Measurements from ENCODE around the gene MATN3. TPM values are rescaled to one million over a fixed set of nuclear protein-coding genes. Genes with fewer than 3 reads are reported as not detected.
A peak's percentile ranks its signal among the peaks of the same experiment; 100 is the strongest.
"Not testable (repeated sequence)": the region's sequence is repeated elsewhere in the genome, so short reads cannot be mapped to it uniquely, and the experiment has no call there.

Gene MATN3
- total RNA-seq, 1 donor from 2014 or later, result not detected

DNA sequence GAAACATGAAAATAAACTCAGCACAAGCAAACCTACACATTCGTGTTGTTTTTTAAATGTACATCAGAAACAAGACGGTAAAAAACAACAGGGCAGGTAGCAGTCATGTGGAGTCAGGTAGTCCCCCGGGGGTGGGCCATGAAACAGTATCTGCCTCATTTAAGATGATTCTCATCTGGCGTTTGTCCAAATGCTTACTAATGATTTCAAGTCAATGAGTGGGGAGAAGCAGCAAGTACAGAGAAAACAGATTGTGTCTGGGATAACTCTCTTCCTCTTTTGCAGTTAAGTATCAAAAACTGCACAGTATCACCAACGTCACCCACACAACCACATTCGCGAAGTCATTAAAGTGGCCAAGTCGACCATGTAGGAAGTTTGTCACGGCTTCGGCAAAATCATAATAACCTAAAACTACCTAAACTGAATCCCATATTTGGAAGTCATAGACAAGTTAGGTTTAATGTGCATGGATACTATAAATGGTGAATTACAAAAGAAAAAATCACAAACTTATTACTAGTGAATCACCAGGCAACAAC is 37.7 kb upstream of the MATN3 start:
- no peak overlapping the region for H3K27ac Mint-ChIP-seq
- DNase-seq (ENCODE audit: low spot score), result no peak
- intact Hi-C loops (cut with micrococcal nuclease), result loop anchor here (1.0 to 5.0 kb wide), 5 partner anchors 301 to 773 kb away; partner anchors contain the start of genes HS1BP3 and LDAH
- H3K4me1 Mint-ChIP-seq (ENCODE audit: low read depth), result peaks cover 26% of the 10 kb centered on the region
- H3K9me3 Mint-ChIP-seq, result no peaks in the 10 kb centered on the region
- peaks cover 5% of the 10 kb centered on the region for H3K27me3 Mint-ChIP-seq (ENCODE audit: insufficient read depth)
- no peaks in the 10 kb centered on the region for H3K36me3 Mint-ChIP-seq (ENCODE audit: low read depth)
- no peak overlapping the region for H3K4me3 Mint-ChIP-seq

DNA sequence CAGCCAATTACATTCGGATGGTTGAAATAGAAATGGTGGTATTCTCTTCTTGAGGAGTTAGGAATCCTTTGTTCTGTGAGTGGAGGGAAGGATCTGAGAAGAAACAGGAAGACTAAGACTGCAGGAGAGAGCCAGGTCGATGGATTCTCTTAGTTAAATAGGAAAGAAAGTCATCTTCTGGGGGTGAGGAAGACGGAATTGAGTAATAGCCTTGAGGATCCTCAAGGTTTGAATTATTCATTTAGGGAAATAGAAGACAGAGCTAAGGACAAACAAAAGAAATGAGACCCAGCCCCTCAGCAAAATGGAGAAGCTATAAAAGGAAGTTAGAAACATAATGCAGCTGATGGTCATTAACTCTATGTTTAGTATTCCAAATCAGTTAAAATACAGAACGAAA is 37.2 kb upstream of the MATN3 start:
- no peaks in the 10 kb centered on the region for H3K36me3 Mint-ChIP-seq (ENCODE audit: low read depth)
- no peak for DNase-seq (ENCODE audit: low spot score)
- no peak overlapping the region for H3K4me3 Mint-ChIP-seq
- no peaks in the 10 kb centered on the region for H3K9me3 Mint-ChIP-seq
- H3K27ac Mint-ChIP-seq, result no peak overlapping the region
- peaks cover 26% of the 10 kb centered on the region for H3K4me1 Mint-ChIP-seq (ENCODE audit: low read depth)
- no peaks in the 10 kb centered on the region for H3K27me3 Mint-ChIP-seq (ENCODE audit: insufficient read depth)
- intact Hi-C loops (cut with micrococcal nuclease), result loop anchor here (1.0 to 5.0 kb wide), 5 partner anchors 302 to 773 kb away; partner anchors contain the start of genes HS1BP3 and LDAH

DNA sequence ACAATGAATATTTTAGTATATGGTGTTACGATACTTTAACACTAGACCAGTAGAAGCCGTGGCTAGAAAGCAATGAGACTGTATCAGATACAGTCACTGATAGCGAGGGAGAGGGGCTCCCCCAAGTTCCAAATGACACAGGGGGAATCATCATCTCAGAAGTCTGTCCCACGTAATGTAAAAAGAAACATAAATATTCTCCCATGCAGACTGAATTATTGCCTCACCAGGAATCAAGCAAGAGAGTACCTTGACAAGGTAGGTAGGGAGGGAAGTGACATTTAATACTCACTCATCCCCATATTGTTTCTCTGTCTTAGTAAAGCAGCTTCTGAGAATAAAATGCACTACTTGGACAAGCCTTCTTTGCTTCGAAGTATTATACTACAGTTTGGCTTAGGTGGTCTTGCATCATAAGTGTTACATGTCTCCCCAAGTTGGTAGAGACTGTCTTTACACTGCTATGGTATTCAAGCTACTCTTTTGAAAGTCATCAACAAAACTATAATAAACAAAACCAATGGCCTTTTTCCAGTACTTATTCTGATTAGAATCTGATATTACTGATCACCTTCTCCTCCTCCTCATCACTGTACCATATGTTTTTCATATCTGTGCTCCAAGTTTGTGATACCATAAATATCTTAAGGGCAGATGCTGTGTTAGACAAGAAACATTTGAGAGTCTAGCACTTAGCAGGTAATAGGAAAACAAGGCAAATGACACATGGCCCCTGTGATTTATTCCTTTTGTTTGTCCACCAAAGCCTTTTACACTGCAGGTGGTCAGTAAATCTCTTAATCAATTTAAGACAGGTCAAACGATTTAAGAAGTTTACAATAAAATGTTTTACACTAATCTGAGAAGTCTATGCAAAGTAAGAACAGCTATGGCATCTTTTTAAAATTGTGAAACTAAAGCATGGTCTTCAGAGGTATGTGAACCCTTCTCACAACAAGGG is 36.3 kb upstream of the MATN3 start:
- intact Hi-C loops (cut with micrococcal nuclease), result no loop called here
- H3K4me3 Mint-ChIP-seq, result no peak overlapping the region
- no peaks in the 10 kb centered on the region for H3K27me3 Mint-ChIP-seq (ENCODE audit: insufficient read depth)
- no peak for DNase-seq (ENCODE audit: low spot score)
- no peaks in the 10 kb centered on the region for H3K9me3 Mint-ChIP-seq
- no peak overlapping the region for H3K27ac Mint-ChIP-seq
- no peaks in the 10 kb centered on the region for H3K36me3 Mint-ChIP-seq (ENCODE audit: low read depth)
- peaks cover 26% of the 10 kb centered on the region for H3K4me1 Mint-ChIP-seq (ENCODE audit: low read depth)

DNA sequence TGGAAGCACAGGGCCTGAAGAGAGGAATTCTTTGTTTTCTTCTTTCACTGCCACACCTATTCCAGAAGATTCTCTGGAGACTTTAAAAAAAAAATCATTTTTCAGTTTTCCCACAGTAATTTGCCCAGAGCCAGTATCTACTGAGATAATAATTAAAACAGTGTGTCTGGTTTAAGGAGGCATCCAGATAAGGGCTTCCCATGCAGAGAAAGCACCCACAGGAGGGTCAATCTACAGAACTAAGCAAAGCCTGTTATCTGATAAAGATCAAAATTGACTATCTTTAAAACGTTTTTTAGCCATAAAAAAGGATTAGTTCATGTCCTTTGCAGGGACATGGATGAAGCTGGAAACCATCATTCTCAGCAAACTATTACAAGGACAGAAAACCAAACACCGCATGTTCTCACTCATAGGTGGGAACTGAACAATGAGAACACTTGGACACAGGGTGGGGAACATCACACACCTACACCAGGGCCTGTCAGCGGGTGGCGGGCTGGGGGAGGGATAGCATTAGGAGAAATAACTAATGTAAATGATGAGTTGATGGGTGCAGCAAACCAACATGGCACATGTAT is 33.3 kb upstream of the MATN3 start:
- H3K27ac Mint-ChIP-seq; DNase-seq (ENCODE audit: low spot score); H3K27me3 Mint-ChIP-seq (ENCODE audit: insufficient read depth); H3K36me3 Mint-ChIP-seq (ENCODE audit: low read depth); intact Hi-C loops (cut with micrococcal nuclease); H3K4me3 Mint-ChIP-seq; H3K9me3 Mint-ChIP-seq: not testable (repeated sequence)
- H3K4me1 Mint-ChIP-seq (ENCODE audit: low read depth), result peaks cover 26% of the 10 kb centered on the region

DNA sequence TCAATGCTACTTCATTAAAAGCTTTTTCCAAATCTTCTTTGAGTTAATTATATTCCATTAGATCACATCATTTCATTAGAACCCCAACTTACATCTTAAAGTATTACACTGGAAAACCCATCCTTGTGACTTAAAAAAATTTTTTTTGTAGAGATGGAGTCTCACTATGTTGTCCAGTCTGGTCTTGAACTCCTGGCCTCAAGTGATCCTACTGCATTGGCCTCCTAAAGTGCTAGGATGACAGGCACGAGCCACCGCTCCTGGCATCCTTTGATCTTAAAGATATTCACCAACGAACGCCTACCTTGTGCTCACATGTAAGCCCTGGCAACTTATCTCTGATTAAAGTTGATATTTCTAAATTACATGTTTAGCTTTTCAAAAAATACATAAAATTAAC is 32.3 kb upstream of the MATN3 start:
- H3K9me3 Mint-ChIP-seq, result no peaks in the 10 kb centered on the region
- intact Hi-C loops (cut with micrococcal nuclease), result no loop called here
- H3K27ac Mint-ChIP-seq, result no peak overlapping the region

DNA sequence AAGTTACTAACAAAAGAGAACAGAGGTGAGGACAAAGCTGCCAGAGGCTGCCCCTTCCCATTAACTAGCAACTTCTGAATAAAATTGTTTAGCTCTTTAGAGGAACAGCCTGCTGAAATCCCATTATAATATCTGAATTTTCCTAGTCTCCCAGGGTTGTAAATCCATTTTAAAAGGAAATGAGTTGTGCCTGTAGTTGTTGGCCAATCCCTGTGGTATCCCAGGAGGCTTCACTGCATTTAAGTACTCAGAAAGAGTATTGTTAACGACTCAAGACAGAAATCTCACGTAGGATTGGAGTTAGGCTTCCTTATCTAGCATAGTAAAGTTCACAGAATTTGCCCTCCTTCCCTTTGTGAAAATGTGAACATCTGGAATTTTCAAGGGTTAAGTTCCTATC is 30.1 kb upstream of the MATN3 start:
- intact Hi-C loops (cut with micrococcal nuclease), result no loop called here
- no peak for DNase-seq (ENCODE audit: low spot score)
- Mint-ChIP-seq H3K27me3 (ENCODE audit: insufficient read depth) (no peaks in the 10 kb centered on the region), H3K4me1 (ENCODE audit: low read depth) (peaks cover 7% of the 10 kb centered on the region), H3K9me3 (no peaks in the 10 kb centered on the region), H3K4me3 (no peak overlapping the region), H3K27ac (no peak overlapping the region), H3K36me3 (ENCODE audit: low read depth) (peaks cover 14% of the 10 kb centered on the region)

More for the DNA sequence above, 32.3 kb upstream of the MATN3 start:
- no peaks in the 10 kb centered on the region for H3K27me3 Mint-ChIP-seq (ENCODE audit: insufficient read depth)
- H3K4me3 Mint-ChIP-seq, result no peak overlapping the region
- peaks cover 7% of the 10 kb centered on the region for H3K36me3 Mint-ChIP-seq (ENCODE audit: low read depth)
- no peak for DNase-seq (ENCODE audit: low spot score)
- peaks cover 16% of the 10 kb centered on the region for H3K4me1 Mint-ChIP-seq (ENCODE audit: low read depth)

DNA sequence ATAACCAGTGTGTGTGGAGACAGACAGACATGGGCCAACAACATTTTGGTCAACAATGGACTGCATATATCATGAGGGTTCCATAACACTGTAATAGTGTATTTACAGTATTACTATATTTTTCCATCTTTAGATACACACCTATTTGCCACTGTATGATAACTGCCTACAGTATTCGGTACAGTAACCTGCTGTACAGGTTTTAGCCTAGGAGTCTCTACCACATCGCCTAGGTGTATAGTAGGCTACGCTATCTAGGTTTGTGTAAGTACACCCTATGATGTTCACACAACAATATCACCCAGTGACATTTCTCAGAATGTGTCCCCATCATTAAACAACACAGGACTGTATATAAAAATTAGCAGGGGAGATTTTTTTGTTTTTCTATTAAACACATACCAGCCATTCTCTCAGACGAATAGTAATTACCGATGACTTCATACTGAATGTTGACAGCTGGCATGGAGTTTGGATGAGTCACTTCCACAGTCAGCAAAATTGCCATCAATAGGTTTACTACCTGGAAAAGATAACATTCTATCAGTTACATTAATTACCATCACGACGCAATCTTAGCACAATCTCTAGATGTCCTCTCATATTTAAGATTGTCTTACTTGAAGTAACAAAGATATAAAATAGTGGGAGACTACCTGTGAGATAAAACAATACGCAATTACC is 28.2 kb upstream of the MATN3 start:
- Mint-ChIP-seq H3K27me3 (ENCODE audit: insufficient read depth) (no peaks in the 10 kb centered on the region), H3K4me3 (no peak overlapping the region), H3K4me1 (ENCODE audit: low read depth) (peaks cover 21% of the 10 kb centered on the region), H3K9me3 (no peaks in the 10 kb centered on the region), H3K36me3 (ENCODE audit: low read depth) (peaks cover 30% of the 10 kb centered on the region), H3K27ac (no peak overlapping the region)
- no peak for DNase-seq (ENCODE audit: low spot score)
- intact Hi-C loops (cut with micrococcal nuclease), result no loop called here

DNA sequence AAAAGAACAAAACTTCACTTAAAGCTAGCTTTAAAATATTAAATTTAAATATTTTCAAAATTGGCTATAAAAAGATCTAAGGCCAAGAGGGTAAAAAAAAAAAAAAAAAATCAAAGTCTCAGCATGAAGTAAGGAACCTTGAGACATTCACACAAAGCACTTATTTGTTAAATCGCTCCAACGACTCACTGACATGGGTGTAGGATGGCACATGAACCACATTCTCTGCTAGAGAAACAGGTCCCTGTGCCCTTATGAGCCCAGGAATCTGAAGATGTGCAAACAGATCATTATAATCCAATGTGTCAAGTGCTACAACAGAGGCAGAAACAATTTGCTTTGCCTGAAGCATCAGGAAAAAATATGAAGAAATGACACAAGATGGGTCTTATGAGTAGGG is 25.2 kb upstream of the MATN3 start:
- intact Hi-C loops (cut with micrococcal nuclease), result no loop called here
- no peaks in the 10 kb centered on the region for H3K27me3 Mint-ChIP-seq (ENCODE audit: insufficient read depth)
- no peaks in the 10 kb centered on the region for H3K9me3 Mint-ChIP-seq
- peaks cover 21% of the 10 kb centered on the region for H3K4me1 Mint-ChIP-seq (ENCODE audit: low read depth)
- peaks cover 47% of the 10 kb centered on the region for H3K36me3 Mint-ChIP-seq (ENCODE audit: low read depth)
- no peak for DNase-seq (ENCODE audit: low spot score)
- H3K27ac Mint-ChIP-seq, result no peak overlapping the region
- H3K4me3 Mint-ChIP-seq, result no peak overlapping the region

DNA sequence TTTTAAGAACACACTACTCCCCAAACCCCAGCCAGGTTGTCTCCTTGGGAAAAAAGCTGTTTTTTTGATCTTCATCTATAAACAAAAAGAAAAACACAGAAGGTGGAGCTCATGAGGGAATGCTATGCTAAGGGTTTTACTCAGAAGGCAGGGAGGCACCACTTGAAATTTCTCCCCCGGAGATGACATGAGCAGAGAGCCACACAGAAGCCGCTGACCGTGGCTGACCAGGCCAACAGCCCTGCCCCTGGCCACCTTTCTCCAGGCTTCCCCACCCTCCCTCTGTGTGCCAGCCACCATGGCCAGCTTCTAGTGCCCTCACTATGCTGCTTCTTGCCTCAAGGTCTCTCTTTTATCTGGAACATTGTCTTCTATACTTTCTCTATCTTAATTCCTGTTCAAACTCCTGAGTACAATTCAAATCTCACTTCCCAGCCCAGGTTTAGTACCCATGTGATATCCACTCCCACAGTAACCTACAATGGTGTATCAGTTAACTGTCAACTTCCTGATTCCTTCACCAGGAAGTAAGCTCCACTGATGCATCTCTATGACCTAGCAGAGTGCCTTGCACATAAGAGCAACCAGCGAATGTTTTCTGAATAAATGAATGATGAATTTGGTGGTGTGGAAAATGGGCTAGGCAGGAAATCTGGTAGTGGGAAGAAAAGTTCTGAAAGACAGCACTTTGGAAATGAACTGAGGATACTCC is 23.6 kb upstream of the MATN3 start:
- peaks cover 21% of the 10 kb centered on the region for H3K4me1 Mint-ChIP-seq (ENCODE audit: low read depth)
- no peak for DNase-seq (ENCODE audit: low spot score)
- intact Hi-C loops (cut with micrococcal nuclease), result no loop called here
- no peak overlapping the region for H3K4me3 Mint-ChIP-seq
- H3K36me3 Mint-ChIP-seq (ENCODE audit: low read depth), result peaks cover 58% of the 10 kb centered on the region
- no peaks in the 10 kb centered on the region for H3K27me3 Mint-ChIP-seq (ENCODE audit: insufficient read depth)
- H3K9me3 Mint-ChIP-seq, result no peaks in the 10 kb centered on the region
- peak overlapping the region; percentile 7 for H3K27ac Mint-ChIP-seq

DNA sequence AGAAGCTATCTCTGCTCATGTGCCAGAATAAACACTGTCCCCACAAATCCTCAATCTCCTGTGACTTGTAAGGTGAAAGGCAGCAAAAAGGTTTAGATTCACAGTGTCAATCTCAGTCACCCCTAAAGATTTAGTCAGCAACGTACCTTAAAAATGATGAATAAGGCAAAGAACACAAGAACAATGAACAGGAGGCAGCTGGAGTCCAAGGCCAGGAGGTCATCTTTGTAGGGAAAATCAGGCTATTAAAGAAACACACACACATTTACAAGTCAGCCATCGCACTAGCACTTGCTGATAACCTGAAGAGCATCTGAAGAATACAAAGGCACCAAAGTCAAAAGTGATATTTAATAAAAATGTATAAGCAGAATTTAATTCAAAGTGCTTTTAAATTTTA is 22.4 kb upstream of the MATN3 start:
- intact Hi-C loops (cut with micrococcal nuclease), result no loop called here
- DNase-seq (ENCODE audit: low spot score), result no peak
- Mint-ChIP-seq H3K4me3 (no peak overlapping the region), H3K4me1 (ENCODE audit: low read depth) (peaks cover 21% of the 10 kb centered on the region), H3K36me3 (ENCODE audit: low read depth) (peaks cover 59% of the 10 kb centered on the region), H3K27ac (no peak overlapping the region), H3K27me3 (ENCODE audit: insufficient read depth) (no peaks in the 10 kb centered on the region), H3K9me3 (no peaks in the 10 kb centered on the region)

DNA sequence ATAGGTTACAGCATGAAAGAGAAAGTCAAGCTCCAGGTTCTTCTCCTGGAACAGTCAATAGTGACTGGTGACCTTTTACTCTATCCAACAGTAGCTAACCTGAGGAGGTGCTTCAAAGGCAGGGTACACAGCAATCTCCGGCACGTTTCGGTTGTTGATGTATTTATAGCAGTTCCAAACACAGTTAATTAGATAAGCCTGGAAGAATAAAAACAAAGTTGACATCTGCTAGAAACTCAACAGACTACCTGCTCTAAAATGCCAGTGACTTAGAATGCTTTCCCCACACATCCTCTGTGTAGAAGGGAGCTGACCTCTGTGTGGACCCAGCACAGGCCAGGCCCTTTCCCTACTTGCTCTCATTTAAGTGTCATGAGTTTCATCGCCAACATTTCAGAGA is 21.8 kb upstream of the MATN3 start:
- peaks cover 21% of the 10 kb centered on the region for H3K4me1 Mint-ChIP-seq (ENCODE audit: low read depth)
- intact Hi-C loops (cut with micrococcal nuclease), result no loop called here
- H3K36me3 Mint-ChIP-seq (ENCODE audit: low read depth), result peaks cover 61% of the 10 kb centered on the region

DNA sequence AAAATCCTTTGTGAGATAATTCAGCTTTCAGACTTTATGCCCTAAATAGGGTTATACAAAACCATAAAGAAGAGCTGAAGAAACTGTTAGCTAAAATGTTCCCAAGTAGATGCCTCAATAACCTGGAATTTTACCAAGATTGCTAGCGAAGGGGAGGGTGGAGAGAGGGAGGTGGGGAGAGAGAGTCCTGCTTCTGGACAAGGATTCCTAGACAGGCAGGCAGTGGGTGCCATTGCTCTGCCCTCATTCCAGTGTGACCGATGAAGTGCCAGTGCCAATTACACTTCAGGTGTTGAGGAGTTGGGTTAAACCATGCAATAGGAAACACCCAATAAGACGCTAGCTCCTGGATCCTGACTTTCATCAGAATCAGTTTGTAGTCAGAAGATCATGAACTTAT is 20.9 kb upstream of the MATN3 start:
- H3K27me3 Mint-ChIP-seq (ENCODE audit: insufficient read depth), result no peaks in the 10 kb centered on the region
- H3K27ac Mint-ChIP-seq, result no peak overlapping the region
- no peak for DNase-seq (ENCODE audit: low spot score)
- intact Hi-C loops (cut with micrococcal nuclease), result no loop called here
- H3K4me3 Mint-ChIP-seq, result no peak overlapping the region
- peaks cover 67% of the 10 kb centered on the region for H3K36me3 Mint-ChIP-seq (ENCODE audit: low read depth)
- H3K9me3 Mint-ChIP-seq, result no peaks in the 10 kb centered on the region
- peaks cover 21% of the 10 kb centered on the region for H3K4me1 Mint-ChIP-seq (ENCODE audit: low read depth)

More for the DNA sequence above, 21.8 kb upstream of the MATN3 start:
- Mint-ChIP-seq H3K27ac (no peak overlapping the region), H3K27me3 (ENCODE audit: insufficient read depth) (no peaks in the 10 kb centered on the region), H3K9me3 (no peaks in the 10 kb centered on the region), H3K4me3 (no peak overlapping the region)
- no peak for DNase-seq (ENCODE audit: low spot score)

Measured in activated T-helper 1 cell treated with anti-CD3 and anti-CD28 coated beads, Interleukin-12 subunit alpha, Interleukin-12 subunit beta, Interleukin-2, Interleukin-4 antibody, amounts not matched to agents 30 ng/mL and 10 ng/mL and 1 ng/mL, durations not matched to agents 14 hours and 24 hours and 36 hours (primary cell).